Nucleus accumbens (tissue), 56 donors: Measurements from ENCODE around the gene MEG3.

Experiments
- DNase-seq, 56 donors: peaks; one replicate each; lab custom pipeline; 2025; lab: John Stamatoyannopoulos, UW

The MEG3 gene

DNA sequence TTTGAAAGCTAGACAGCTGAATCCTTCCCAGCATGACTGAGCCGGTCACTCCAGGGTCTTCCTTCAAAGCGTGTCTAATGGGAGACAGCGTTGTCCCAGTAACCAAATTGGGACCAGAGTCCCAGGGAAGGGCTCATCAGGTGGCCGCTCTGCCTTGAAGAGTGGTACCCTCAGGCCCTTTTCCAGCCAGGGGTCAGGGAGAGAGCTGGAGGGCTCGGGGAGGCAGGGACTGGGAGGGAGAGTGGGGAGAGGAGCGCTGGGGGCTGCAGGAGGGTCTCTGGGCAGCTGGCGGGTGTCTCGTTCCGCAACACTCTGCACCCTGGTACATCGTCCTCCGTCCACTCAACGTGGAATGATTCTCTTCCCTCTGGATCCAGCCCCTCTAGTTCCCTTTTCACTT, 79.2 kb downstream of the MEG3 start:
- DNase-seq = no peak

- DNase-seq = no peak
Observed at GRCh38 chr14:100906420-100906819, 80.5 kb downstream of the MEG3 start.

DNA sequence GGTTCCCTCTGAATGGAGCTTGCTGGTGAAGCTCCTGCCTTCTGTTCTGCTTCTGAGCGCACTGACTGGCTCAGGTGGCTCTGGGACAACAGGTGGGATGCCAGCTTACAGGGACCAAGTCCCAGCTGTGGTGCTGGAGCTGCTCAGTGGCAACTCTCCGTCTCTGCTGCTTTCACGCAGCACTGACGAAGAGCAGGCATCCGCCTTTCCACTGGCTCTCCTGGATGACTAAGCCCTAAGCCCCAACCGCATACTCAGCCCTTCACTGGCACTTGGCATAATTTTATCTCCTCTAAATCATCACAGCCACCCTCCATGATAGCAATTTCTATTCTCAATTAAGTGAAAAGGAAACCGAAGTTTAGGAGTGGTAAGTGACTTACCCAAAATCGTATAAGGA, 81.3 kb downstream of the MEG3 start:
- DNase-seq = no peak

- DNase-seq = no peak
Observed at GRCh38 chr14:100909439-100909838, 83.5 kb downstream of the MEG3 start.
